SU-DHL-6 (cell line): Measurements from ENCODE around the gene CSF2RB.

Experiments
- EZH2phosphoT487 ChIP-seq: fragments of 200-600 bp; sonication (generic), shearing (Covaris generic); conservative IDR thresholded peaks from 2 replicates; pipeline ENCODE4 v1.6.1; 2018; ENCODE audit warnings: mild to moderate bottlenecking, antibody characterized with exemption, low read length, moderate library complexity, mixed read lengths
- TF ChIP-seq, protein P1 (sequence below): fragments of 200-600 bp; sonication (generic); IDR thresholded peaks from one replicate; pipeline ENCODE4 v1.5.1; 2017; ENCODE audit warnings: antibody characterized with exemption, mild to moderate bottlenecking, low read length, moderate library complexity; ENCODE audit not compliant: insufficient read depth, poor library complexity, severe bottlenecking

GRCh38 chr22:36937319-36938027, 24.0 kb downstream of the CSF2RB start:
- TF ChIP-seq EZH2phosphoT487: no peak
- TF ChIP-seq, protein P1, sequence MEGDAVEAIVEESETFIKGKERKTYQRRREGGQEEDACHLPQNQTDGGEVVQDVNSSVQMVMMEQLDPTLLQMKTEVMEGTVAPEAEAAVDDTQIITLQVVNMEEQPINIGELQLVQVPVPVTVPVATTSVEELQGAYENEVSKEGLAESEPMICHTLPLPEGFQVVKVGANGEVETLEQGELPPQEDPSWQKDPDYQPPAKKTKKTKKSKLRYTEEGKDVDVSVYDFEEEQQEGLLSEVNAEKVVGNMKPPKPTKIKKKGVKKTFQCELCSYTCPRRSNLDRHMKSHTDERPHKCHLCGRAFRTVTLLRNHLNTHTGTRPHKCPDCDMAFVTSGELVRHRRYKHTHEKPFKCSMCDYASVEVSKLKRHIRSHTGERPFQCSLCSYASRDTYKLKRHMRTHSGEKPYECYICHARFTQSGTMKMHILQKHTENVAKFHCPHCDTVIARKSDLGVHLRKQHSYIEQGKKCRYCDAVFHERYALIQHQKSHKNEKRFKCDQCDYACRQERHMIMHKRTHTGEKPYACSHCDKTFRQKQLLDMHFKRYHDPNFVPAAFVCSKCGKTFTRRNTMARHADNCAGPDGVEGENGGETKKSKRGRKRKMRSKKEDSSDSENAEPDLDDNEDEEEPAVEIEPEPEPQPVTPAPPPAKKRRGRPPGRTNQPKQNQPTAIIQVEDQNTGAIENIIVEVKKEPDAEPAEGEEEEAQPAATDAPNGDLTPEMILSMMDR: no peak
